Peyer's patch (tissue), 4 donors: ENCODE results near the gene LPGAT1.

ENCODE experiments used
- CTCF ChIP-seq, 6 experiments: fragments of 450-650 bp in 4 of 6; fragments of 200-600 bp in 2 of 6; sonication (generic) in 1 of 6; IDR thresholded peaks; one replicate each; pipeline ENCODE4 v1.5.1; 2017 to 2019; ENCODE audit warnings: antibody characterized with exemption in 6 of 6, mild to moderate bottlenecking in 3 of 6, moderate library complexity in 1 of 6
- POLR2A ChIP-seq, 2 donors: fragments of 450-650 bp; IDR thresholded peaks; one replicate each; pipeline ENCODE4 v1.5.1; 2017; ENCODE audit warnings: antibody characterized with exemption in 2 of 2, mild to moderate bottlenecking in 2 of 2, moderate library complexity in 2 of 2

GRCh38 chr1:211698161-211699026, 132.2 kb downstream of the LPGAT1 start:
- TF ChIP-seq CTCF (IDR thresholded peaks at IDR 0.05) (peak; percentile 68 to 95 (median 93)), POLR2A (IDR thresholded peaks at IDR 0.05) (no peak)
